ENCODE results near the gene FBXL17. TPM values are rescaled to one million over a fixed set of nuclear protein-coding genes. Genes with fewer than 3 reads are reported as not detected.

The FBXL17 gene
- total RNA-seq, 1 experiment from 2014 or later = 5.3 TPM

DNA sequence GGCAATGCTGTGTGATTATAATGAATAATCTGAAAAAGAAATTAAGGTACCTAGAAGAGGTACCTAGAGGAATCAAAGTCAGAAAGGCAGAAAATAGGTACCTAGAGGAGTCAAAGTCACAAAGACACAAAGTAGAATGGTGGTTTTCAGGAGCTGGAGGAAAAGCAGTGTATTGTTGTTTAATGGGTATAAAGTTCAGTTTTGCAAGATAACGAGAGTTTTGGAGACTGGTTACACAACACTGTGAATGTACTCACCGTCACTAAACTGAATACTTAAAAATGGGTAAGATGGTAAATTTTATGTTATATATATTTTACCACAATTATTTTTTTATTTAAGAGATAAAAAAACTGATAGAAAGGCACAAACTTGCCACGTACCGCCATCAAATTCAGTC lies 57.0 kb downstream of the FBXL17 start:
- Mint-ChIP-seq H3K9me3 (no peaks in the 10 kb centered on the region), H3K27ac (no peak overlapping the region), H3K36me3 (ENCODE audit: insufficient read depth in 1 of 3, low read depth in 3 of 3) (no peaks in the 10 kb centered on the region; a peak in 1 of 7 replicates), H3K4me3 (no peak overlapping the region), H3K27me3 (ENCODE audit: low read depth) (no peaks in the 10 kb centered on the region), H3K4me1 (no peaks in the 10 kb centered on the region)
- Histone ChIP-seq H4K91ac (ENCODE audit: insufficient read length, low read depth, low read length) (no peak overlapping the region), H3K27ac (ENCODE audit: insufficient read length, low read depth, low read length) (no peak overlapping the region), H3K56ac (ENCODE audit: insufficient read length, low read depth, low read length) (no peak overlapping the region), H2BK12ac (ENCODE audit: insufficient read length, low read depth, low read length) (no peak overlapping the region), H2BK120ac (ENCODE audit: low read depth, low read length, poor library complexity, severe bottlenecking) (no peak overlapping the region), H2BK5ac (ENCODE audit: insufficient read length, low read length) (no peak overlapping the region), H2AK5ac (ENCODE audit: insufficient read length, low read length) (no peak overlapping the region), H4K8ac (replicated peaks; ENCODE audit: insufficient read length, low read depth, low read length) (no peak overlapping the region), H4K5ac (ENCODE audit: insufficient read length, low read depth, low read length) (no peak overlapping the region), H3K23me2 (ENCODE audit: insufficient read length, low read depth, low read length, poor library complexity, severe bottlenecking) (no peaks in the 10 kb centered on the region), H3K27me3 (ENCODE audit: insufficient read depth, low read length) (no peaks in the 10 kb centered on the region), H2AFZ (ENCODE audit: low read length) (no peak overlapping the region), H3K9ac (ENCODE audit: extremely low read depth, insufficient read length, low read length) (no peak overlapping the region), H3K79me1 (ENCODE audit: insufficient read depth, low read depth, low read length, poor library complexity, severe bottlenecking) (no peaks in the 10 kb centered on the region), H3K4me1 (ENCODE audit: insufficient read depth, low read length) (no peaks in the 10 kb centered on the region), H3T11ph (ENCODE audit: low read length) (no peak overlapping the region), H3K14ac (ENCODE audit: insufficient read depth, low read length) (no peak overlapping the region), H3K4ac (ENCODE audit: low read depth, low read length) (no peak overlapping the region), H3K4me2 (ENCODE audit: insufficient read depth, insufficient read length, low read length) (no peak overlapping the region), H3K79me2 (ENCODE audit: insufficient read depth, low read length) (no peaks in the 10 kb centered on the region), H3K18ac (ENCODE audit: insufficient read length, low read depth, low read length) (no peak overlapping the region), H2BK15ac (ENCODE audit: low read depth, low read length) (no peak overlapping the region), H2BK20ac (ENCODE audit: low read depth, low read length, poor library complexity, severe bottlenecking) (no peak overlapping the region), H3K9me3 (ENCODE audit: control insufficient read depth, low read depth, low read length) (no peaks in the 10 kb centered on the region), H3K23ac (ENCODE audit: insufficient read length, low read depth, low read length) (no peak overlapping the region), H4K20me1 (ENCODE audit: control insufficient read depth, insufficient read depth, insufficient read length) (no peaks in the 10 kb centered on the region)
- TF ChIP-seq, protein P1, sequence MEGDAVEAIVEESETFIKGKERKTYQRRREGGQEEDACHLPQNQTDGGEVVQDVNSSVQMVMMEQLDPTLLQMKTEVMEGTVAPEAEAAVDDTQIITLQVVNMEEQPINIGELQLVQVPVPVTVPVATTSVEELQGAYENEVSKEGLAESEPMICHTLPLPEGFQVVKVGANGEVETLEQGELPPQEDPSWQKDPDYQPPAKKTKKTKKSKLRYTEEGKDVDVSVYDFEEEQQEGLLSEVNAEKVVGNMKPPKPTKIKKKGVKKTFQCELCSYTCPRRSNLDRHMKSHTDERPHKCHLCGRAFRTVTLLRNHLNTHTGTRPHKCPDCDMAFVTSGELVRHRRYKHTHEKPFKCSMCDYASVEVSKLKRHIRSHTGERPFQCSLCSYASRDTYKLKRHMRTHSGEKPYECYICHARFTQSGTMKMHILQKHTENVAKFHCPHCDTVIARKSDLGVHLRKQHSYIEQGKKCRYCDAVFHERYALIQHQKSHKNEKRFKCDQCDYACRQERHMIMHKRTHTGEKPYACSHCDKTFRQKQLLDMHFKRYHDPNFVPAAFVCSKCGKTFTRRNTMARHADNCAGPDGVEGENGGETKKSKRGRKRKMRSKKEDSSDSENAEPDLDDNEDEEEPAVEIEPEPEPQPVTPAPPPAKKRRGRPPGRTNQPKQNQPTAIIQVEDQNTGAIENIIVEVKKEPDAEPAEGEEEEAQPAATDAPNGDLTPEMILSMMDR (conservative IDR thresholded peaks at IDR 0.05) = no peak
- no CpG with 5 or more reads among the region's 4 CpGs for WGBS (ENCODE audit: extremely low coverage, insufficient read length, low lambda C conversion rate)
- no peak for DNase-seq
